Bronchial epithelial cell (primary cell): ENCODE data around the gene KRT82. TPM values are rescaled to one million over a fixed set of nuclear protein-coding genes. Genes with fewer than 3 reads are reported as not detected.

Experiments
- DNase-seq: peaks from one replicate; pipeline ENCODE4 v3.0.0-alpha.2; 2010; ENCODE audit warnings: low read depth
- FAIRE-seq: peaks from 2 replicates; lab custom pipeline; 2011; peaks lifted over from hg19 to GRCh38; lab: Jason Lieb, UNC
- H3K27me3 ChIP-seq: 2 replicates; pipeline ENCODE4 v1.5.1; 2011; ENCODE audit warnings: low read length; ENCODE audit not compliant: control insufficient read depth, insufficient read depth
- H3K36me3 ChIP-seq: 2 replicates; pipeline ENCODE4 v1.5.1; 2011; ENCODE audit warnings: low read length; ENCODE audit not compliant: control insufficient read depth, insufficient read depth
- H3K4me3 ChIP-seq: 2 replicates; pipeline ENCODE4 v1.5.1; 2011; ENCODE audit warnings: mild to moderate bottlenecking, low read depth, low read length, control low read depth
- CTCF ChIP-seq: IDR thresholded peaks from 2 replicates; pipeline ENCODE4 v1.5.1; 2011; ENCODE audit warnings: mild to moderate bottlenecking, moderate library complexity, low read length, control low read depth, inconsistent platforms; ENCODE audit not compliant: insufficient read depth, severe bottlenecking
- total RNA-seq: library from RNA; depleted of rRNA; stranded (reverse); fragments of >200 nt; gene quantifications from 2 replicates; pipeline ENCODE4 v1.2.1, GENCODE V29; 2014

Gene KRT82
- total RNA-seq, 1 donor from 2014 or later, result not detected

- TF ChIP-seq CTCF, result no peak
- Histone ChIP-seq H3K36me3 (no peaks in the 10 kb centered on the region), H3K27me3 (no peaks in the 10 kb centered on the region), H3K4me3 (no peak overlapping the region)
- FAIRE-seq, result no peak
- DNase-seq, result no peak
Observed at GRCh38 chr12:52360106-52360662, 46.0 kb downstream of the KRT82 start.

GRCh38 chr12:52359621-52360061, 46.5 kb downstream of the KRT82 start:
- Histone ChIP-seq H3K36me3 (no peaks in the 10 kb centered on the region), H3K27me3 (no peaks in the 10 kb centered on the region), H3K4me3 (no peak overlapping the region)
- DNase-seq (no peak), FAIRE-seq (peak; percentile 55)
- no peak for TF ChIP-seq CTCF

DNA sequence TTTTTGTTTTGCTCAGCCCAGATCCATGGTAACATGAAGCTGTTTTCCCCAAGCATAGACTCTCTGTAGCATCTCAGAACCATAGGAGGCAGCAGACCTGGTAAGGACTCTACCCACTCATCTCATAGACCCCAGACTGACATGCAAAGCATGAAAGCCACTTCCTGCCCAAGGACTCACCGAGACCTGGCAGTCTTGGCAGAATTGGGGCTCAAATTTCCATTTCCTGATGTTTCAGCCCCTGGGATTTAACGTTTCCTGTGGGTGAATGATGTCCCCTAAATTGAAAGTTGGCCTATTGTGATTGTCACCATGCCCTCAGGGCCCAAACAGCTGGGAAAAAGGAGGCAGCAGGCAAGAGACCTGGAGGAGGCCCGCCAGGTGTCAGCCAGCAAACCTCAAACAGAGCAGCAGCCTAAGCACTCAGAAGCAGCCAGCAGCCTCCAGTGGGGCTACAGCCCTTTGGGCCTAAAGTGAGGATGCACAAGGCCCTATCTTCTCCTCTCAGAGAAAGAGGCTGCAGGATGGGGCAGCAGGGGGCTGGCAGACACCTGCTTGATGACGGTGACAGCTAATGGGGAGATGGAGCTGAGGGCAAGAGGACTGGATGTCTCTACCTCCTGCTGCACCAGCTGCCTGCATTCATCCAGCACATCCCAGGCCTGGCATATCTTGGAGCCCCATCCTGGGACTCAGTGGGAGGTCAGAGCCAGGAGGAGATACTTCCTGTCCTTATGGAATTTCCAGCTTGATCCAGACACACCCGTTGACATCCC, 47.4 kb downstream of the KRT82 start:
- FAIRE-seq (no peak), DNase-seq (no peak)
- no peak for TF ChIP-seq CTCF
- no peaks in the 10 kb centered on the region for H3K27me3 ChIP-seq
- H3K36me3 ChIP-seq, result no peaks in the 10 kb centered on the region
- H3K4me3 ChIP-seq, result no peak overlapping the region

- H3K4me3 ChIP-seq, result no peak overlapping the region
- H3K27me3 ChIP-seq, result peaks cover 2% of the 10 kb centered on the region
- no peaks in the 10 kb centered on the region for H3K36me3 ChIP-seq
- FAIRE-seq (no peak), DNase-seq (no peak)
- TF ChIP-seq CTCF, result no peak
Observed at GRCh38 chr12:52356762-52357580, 49.2 kb downstream of the KRT82 start.

- no peak for DNase-seq
- peaks cover 4% of the 10 kb centered on the region for H3K27me3 ChIP-seq
Observed at GRCh38 chr12:52356031-52356761, 49.9 kb downstream of the KRT82 start.

More at GRCh38 chr12:52356031-52356761, 49.9 kb downstream of the KRT82 start:
- TF ChIP-seq CTCF, result no peak
- no peaks in the 10 kb centered on the region for H3K36me3 ChIP-seq
- no peak for FAIRE-seq
- H3K4me3 ChIP-seq, result no peak overlapping the region
